Measurements from ENCODE around the gene SGK1.
A peak's percentile ranks its signal among the peaks of the same experiment; 100 is the strongest.

The SGK1 gene

DNA sequence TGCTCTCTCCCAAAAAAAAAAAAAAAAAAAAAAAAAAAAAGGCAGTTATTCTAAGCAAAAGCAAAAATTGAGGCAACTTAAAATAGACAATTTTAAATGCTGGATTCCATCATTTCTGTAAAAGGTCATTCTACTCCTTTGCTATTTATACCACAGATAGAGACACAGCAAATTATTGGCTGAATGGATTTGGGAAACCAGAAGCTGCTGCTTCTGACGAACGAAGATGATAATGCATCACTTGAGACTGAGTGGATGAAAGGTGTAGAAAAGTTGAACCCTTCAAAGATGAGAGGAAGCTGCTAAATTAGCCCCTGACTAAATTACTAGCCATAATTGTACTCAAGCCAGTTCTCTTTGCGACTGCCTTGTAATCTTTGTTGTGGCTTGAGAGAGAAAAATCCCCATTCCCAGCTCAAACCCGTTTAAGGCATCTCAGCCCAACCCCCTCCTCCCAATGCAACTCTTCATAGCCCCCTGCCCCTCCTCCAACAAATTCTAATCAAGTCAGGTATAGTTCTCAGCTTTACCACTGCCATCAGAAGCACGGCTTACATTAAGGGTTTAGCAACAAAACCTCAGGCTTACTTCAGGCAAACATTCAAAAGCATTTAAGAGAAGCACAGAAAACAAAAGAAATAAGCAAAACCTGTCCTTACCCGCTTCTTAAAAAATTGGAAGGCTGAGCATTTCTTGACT, 1.0 kb downstream of the SGK1 start:
- Histone ChIP-seq H3K9me3 (ENCODE audit: control insufficient read depth, insufficient read depth, low read depth, low read length) (no peaks in the 10 kb centered on the region), H3K4me1 (ENCODE audit: control insufficient read depth, insufficient read depth, low read length) (peaks cover 4% of the 10 kb centered on the region), H3K4me3 (ENCODE audit: low read depth, low read length) (no peak overlapping the region), H3K36me3 (ENCODE audit: control insufficient read depth in 2 of 2, insufficient read depth in 1 of 2, low read length in 2 of 2) (no peaks in the 10 kb centered on the region), H3K27ac (ENCODE audit: extremely low read depth, low read depth, low read length) (no peak overlapping the region)
- POLR2A ChIA-PET: no interaction called here
- CTCF ChIA-PET: interaction anchor here (0.5 kb wide), 1 partner anchor 128 kb away, joined by 3 read pairs; no protein-coding TSS in a partner anchor
- TF ChIP-seq ZNF792 (tag by site-specific recombination; IDR thresholded peaks at IDR 0.05) (no peak), ZFP37 (tag by site-specific recombination; IDR thresholded peaks at IDR 0.05) (no peak)

DNA sequence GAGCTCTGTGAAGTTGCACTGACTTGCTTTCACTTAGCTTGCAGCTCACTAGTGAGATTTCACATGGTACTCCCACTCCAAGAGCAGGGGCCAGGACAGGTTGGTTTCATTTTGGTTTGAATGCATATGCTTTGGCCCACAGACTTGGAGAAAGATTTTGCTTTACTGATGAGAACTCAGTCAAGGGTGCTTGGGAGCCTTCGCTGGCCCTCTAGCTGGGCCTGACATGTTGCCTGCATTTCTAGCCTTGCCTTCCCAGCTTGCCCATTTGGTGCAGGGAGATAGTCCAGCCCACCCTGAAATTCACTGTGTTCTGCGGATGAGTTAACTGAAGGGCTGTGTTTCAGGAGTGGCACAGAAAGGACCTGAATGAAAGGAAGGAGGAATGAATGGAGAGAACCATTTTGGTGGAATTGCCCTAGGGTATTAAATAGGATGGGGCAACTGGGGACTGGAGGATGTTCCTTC, 1.9 kb downstream of the SGK1 start:
- POLR2A ChIA-PET: no interaction called here
- H3K9me3 ChIP-seq (ENCODE audit: control insufficient read depth, insufficient read depth, low read depth, low read length): no peaks in the 10 kb centered on the region
- peaks cover 4% of the 10 kb centered on the region for H3K4me1 ChIP-seq (ENCODE audit: control insufficient read depth, insufficient read depth, low read length)
- TF ChIP-seq ZBTB17 (tag by site-specific recombination; IDR thresholded peaks at IDR 0.05) (no peak), OSR2 (tag by site-specific recombination; IDR thresholded peaks at IDR 0.05) (no peak)
- TF ChIP-seq, protein P1, sequence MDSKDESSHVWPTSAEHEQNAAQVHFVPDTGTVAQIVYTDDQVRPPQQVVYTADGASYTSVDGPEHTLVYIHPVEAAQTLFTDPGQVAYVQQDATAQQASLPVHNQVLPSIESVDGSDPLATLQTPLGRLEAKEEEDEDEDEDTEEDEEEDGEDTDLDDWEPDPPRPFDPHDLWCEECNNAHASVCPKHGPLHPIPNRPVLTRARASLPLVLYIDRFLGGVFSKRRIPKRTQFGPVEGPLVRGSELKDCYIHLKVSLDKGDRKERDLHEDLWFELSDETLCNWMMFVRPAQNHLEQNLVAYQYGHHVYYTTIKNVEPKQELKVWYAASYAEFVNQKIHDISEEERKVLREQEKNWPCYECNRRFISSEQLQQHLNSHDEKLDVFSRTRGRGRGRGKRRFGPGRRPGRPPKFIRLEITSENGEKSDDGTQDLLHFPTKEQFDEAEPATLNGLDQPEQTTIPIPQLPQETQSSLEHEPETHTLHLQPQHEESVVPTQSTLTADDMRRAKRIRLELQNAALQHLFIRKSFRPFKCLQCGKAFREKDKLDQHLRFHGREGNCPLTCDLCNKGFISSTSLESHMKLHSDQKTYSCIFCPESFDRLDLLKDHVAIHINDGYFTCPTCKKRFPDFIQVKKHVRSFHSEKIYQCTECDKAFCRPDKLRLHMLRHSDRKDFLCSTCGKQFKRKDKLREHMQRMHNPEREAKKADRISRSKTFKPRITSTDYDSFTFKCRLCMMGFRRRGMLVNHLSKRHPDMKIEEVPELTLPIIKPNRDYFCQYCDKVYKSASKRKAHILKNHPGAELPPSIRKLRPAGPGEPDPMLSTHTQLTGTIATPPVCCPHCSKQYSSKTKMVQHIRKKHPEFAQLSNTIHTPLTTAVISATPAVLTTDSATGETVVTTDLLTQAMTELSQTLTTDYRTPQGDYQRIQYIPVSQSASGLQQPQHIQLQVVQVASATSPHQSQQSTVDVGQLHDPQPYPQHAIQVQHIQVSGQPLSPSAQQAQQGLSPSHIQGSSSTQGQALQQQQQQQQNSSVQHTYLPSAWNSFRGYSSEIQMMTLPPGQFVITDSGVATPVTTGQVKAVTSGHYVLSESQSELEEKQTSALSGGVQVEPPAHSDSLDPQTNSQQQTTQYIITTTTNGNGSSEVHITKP (tag by site-specific recombination; IDR thresholded peaks at IDR 0.05): peak; percentile 58
- no peak overlapping the region for H3K27ac ChIP-seq (ENCODE audit: extremely low read depth, low read depth, low read length)
- CTCF ChIA-PET: interaction anchor here (0.5 to 0.7 kb wide), 2 partner anchors 161 to 1646 kb away, joined by 3 to 4 read pairs; no protein-coding TSS in a partner anchor
- H3K36me3 ChIP-seq (ENCODE audit: control insufficient read depth in 2 of 2, insufficient read depth in 1 of 2, low read length in 2 of 2): no peaks in the 10 kb centered on the region
- H3K4me3 ChIP-seq (ENCODE audit: low read depth, low read length): no peak overlapping the region

DNA sequence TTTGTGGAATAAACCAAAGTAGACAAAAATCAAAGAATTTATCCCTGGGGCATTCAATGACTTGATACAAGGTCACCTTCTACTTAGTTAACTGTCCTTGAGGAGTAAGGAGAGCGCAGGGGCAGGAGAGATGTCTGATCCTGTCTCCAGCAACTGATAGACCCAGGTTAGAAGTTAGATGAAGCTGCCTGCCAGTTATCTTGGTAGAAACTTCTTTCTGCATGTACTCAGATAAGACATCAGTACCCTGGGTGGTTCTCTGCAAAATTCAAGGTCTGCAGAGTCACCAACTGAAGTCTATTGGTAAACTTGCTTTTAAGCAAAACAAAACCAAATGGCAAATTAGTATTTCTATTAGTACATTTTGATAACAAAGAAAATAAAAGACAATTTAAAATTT, 2.7 kb downstream of the SGK1 start:
- ChIA-PET CTCF (interaction anchor here (0.5 kb wide), 1 partner anchor 1645 kb away, joined by 3 read pairs; no protein-coding TSS in a partner anchor), POLR2A (no interaction called here)

DNA sequence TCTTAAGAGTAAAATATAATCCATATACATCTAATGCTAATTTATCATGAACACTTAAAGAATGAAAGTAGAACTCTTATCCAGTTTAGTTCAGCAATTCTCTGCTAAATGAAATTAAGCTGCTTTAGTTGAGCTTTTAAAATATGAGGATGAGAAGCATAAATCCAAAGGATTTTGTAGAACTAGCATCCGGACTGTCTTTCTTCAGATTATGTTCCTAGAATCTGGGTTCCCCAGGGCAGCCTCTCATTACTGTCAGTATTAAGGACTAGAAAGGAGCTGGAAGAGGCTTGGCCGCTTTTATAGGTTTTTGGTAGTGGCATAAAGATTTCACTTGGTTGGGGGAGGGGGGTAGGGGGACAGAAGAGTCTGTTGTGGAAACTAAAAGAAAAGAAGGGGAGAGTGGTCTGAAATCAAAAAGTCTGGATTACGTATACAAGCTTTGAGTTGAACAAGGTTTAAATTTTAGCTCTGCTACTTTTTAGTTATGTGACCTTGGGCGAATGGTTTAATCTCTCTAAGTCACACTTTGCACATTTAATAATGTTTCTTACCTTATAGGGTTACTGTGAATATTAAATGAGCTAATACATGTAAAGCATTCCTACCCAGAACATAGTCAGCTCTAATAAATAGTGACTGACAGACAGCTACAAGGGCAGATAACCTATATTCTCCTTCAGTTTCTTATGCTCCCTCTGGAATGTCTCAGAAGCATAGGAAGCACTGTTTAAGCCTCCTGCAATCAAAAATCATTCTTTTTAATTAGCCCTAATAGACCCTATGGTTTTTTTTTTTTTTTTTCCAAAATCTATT, 3.7 kb downstream of the SGK1 start:
- Histone ChIP-seq H3K4me3 (ENCODE audit: low read depth, low read length) (no peak overlapping the region), H3K27ac (ENCODE audit: extremely low read depth, low read depth, low read length) (no peak overlapping the region), H3K9me3 (ENCODE audit: control insufficient read depth, insufficient read depth, low read depth, low read length) (no peaks in the 10 kb centered on the region), H3K4me1 (ENCODE audit: control insufficient read depth, insufficient read depth, low read length) (peaks cover 4% of the 10 kb centered on the region), H3K36me3 (ENCODE audit: control insufficient read depth in 2 of 2, insufficient read depth in 1 of 2, low read length in 2 of 2) (no peaks in the 10 kb centered on the region)
- CTCF ChIA-PET: interaction anchor here (0.5 to 0.9 kb wide), 5 partner anchors 16 to 682 kb away, joined by 3 to 4 read pairs (median 3); no protein-coding TSS in a partner anchor
- 0 out of 2 replicates have a peak, but pooled peaks have one; percentile 9 for TF ChIP-seq ZNF664 (tag by site-specific recombination; IDR thresholded peaks at IDR 0.05)
- TF ChIP-seq, protein P2, sequence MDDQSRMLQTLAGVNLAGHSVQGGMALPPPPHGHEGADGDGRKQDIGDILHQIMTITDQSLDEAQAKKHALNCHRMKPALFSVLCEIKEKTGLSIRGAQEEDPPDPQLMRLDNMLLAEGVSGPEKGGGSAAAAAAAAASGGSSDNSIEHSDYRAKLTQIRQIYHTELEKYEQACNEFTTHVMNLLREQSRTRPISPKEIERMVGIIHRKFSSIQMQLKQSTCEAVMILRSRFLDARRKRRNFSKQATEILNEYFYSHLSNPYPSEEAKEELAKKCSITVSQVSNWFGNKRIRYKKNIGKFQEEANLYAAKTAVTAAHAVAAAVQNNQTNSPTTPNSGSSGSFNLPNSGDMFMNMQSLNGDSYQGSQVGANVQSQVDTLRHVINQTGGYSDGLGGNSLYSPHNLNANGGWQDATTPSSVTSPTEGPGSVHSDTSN (CRISPR knock-in tag; IDR thresholded peaks at IDR 0.05): no peak
- POLR2A ChIA-PET: no interaction called here

More for the DNA sequence above, 2.7 kb downstream of the SGK1 start:
- no peak overlapping the region for H3K27ac ChIP-seq (ENCODE audit: extremely low read depth, low read depth, low read length)
- no peak for TF ChIP-seq ZNF76 (tag by site-specific recombination; IDR thresholded peaks at IDR 0.05; ENCODE audit: borderline replicate concordance, low read depth)
- TF ChIP-seq, protein P3, sequence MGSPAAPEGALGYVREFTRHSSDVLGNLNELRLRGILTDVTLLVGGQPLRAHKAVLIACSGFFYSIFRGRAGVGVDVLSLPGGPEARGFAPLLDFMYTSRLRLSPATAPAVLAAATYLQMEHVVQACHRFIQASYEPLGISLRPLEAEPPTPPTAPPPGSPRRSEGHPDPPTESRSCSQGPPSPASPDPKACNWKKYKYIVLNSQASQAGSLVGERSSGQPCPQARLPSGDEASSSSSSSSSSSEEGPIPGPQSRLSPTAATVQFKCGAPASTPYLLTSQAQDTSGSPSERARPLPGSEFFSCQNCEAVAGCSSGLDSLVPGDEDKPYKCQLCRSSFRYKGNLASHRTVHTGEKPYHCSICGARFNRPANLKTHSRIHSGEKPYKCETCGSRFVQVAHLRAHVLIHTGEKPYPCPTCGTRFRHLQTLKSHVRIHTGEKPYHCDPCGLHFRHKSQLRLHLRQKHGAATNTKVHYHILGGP (tag by site-specific recombination; IDR thresholded peaks at IDR 0.05): no peak
- no peak for TF ChIP-seq BCL11B (tag by site-specific recombination; IDR thresholded peaks at IDR 0.05; ENCODE audit: low read depth)
- TF ChIP-seq YY1 (tag by site-specific recombination; IDR thresholded peaks at IDR 0.05): no peak
- no peak for TF ChIP-seq ZNF670 (tag by site-specific recombination; IDR thresholded peaks at IDR 0.05; ENCODE audit: low read depth)
- no peak for TF ChIP-seq HOXA7 (CRISPR knock-in tag; IDR thresholded peaks at IDR 0.05; ENCODE audit: borderline replicate concordance)
- no peak for TF ChIP-seq ZNF202 (tag by site-specific recombination; IDR thresholded peaks at IDR 0.05; ENCODE audit: borderline replicate concordance)
- no peak for TF ChIP-seq SP7 (tag by site-specific recombination; IDR thresholded peaks at IDR 0.05)
- no peak overlapping the region for H3K4me3 ChIP-seq (ENCODE audit: low read depth, low read length)
- peaks cover 4% of the 10 kb centered on the region for H3K4me1 ChIP-seq (ENCODE audit: control insufficient read depth, insufficient read depth, low read length)
- H3K36me3 ChIP-seq (ENCODE audit: control insufficient read depth in 2 of 2, insufficient read depth in 1 of 2, low read length in 2 of 2): no peaks in the 10 kb centered on the region
- no peaks in the 10 kb centered on the region for H3K9me3 ChIP-seq (ENCODE audit: control insufficient read depth, insufficient read depth, low read depth, low read length)

All from HEK293 (cell line).